Measurements from ENCODE around the gene PRMT2.
A peak's percentile ranks its signal among the peaks of the same experiment; 100 is the strongest.
"Not testable (repeated sequence)": the region's sequence is repeated elsewhere in the genome, so short reads cannot be mapped to it uniquely, and the experiment has no call there.

Gene PRMT2

GRCh38 chr21:46617267-46618051 is 18.0 kb upstream of the PRMT2 start:
- DNase-seq, result no peak
- no peak for ATAC-seq

DNA sequence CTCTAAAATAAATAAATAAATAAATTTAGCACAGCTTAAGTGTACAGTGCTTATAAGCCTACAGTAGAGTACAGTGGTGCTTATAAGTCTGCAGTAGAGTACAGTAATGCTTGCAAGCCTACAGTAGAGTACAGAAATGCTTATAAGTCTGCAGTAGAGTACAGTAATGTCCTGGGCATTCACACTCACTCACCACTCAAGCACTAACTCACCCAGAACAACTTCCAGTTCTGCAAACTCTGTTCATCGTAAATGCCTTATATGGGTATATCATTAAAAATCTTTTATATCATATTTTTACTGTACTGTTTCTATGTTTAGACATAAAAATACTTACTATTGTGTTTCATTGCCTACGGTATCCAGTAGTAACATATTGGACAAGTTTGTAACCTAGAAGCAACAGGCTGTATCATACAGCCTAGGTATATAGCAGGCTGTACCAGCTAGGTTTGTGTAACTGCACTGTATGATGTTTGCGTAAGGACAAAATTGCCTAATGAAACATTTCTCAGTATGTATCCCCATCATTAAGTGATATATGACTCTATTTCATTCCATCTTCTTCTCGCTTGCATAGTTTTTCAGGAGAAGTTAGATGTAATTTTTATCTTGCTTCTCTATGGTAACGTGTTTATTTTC is 16.6 kb upstream of the PRMT2 start:
- no peak for DNase-seq

DNA sequence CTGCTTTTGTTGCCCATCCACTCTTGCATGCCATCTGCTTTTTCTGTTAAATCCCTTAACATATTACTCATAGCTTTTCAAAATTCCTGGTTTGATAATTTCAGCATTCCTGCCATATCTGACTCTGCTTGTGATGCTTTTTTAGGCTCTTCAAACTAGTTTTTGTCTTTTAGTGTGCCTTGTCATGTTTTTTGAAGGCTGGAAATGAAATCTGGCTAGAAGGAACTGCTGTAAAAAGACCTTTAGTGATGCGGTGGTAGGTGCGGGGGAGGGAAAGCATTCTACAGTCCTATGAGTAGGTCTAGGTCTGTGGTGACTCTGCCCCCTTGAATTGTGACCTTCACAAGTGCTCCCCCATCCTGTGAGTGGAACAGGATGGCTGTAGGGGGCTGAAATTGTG is 15.6 kb upstream of the PRMT2 start:
- ATAC-seq (peak; percentile 42), DNase-seq (no peak)

More for the DNA sequence above, 16.6 kb upstream of the PRMT2 start:
- ATAC-seq, result no peak

- DNase-seq (no peak), ATAC-seq (no peak)
These were observed 14.6 kb upstream of the PRMT2 start for GRCh38 chr21:46620846-46621245.

DNA sequence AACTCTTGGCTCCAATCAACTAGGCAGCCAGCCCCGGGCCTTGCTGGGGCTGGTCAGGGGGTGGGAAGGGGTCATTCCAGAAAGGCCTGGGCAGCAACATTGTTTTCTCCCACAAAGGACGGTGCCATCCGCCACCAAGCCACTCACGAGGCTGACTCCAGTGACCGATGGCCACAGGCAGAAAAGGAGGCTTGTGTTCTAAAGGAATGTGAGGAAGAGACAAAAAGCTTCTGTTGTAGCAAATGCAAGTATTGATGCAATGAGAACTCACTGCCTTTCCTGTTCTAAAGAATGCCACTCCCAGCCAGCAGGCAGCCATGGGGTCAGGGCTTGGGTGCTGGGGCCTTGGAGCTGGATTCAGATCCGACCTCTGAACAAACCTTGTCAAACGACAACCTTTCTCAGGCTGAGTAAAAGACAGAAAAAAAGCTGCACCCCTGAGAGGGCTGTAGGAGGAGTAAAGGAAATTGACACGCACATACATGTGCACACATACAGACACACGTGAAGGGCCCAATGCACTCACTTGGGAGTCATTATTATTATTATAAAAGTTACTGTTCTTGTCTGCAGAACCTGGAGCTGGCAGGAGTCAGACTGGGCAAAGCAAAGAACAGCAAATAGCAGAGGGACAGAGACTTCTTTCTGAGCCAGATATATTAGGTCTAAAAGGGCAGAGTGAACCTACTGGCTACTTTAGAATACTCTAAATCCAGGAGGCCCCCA is 13.9 kb upstream of the PRMT2 start:
- DNase-seq, result no peak
- ATAC-seq, result no peak

DNA sequence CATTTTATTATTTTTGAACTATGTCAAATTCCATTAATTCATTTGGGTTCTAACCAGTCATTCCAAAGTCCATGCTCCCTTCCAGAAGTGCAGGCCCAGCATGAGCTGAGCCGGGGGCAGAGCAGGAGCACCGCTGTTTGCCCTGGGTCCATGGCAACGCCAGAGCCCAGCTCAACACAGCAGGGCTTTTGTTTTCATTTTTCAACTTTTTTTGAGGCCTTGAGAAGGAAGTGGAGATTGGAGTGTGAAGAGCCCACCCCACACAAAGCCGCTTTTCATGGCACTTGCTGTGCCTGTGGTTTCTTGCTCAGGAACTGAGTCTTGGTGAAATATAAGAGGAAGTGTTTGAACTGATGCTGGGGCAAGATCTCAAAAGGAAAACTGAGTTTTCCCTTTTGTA is 13.2 kb upstream of the PRMT2 start:
- DNase-seq, result no peak

GRCh38 chr21:46624050-46624449 is 11.4 kb upstream of the PRMT2 start:
- DNase-seq (no peak), ATAC-seq (no peak)

More for the DNA sequence above, 13.2 kb upstream of the PRMT2 start:
- ATAC-seq, result peak; percentile 50

- DNase-seq (no peak), ATAC-seq (no peak)
These were observed 9.7 kb upstream of the PRMT2 start for GRCh38 chr21:46625759-46626158.

GRCh38 chr21:46626536-46626935 is 8.9 kb upstream of the PRMT2 start:
- DNase-seq (no peak), ATAC-seq (no peak)

DNA sequence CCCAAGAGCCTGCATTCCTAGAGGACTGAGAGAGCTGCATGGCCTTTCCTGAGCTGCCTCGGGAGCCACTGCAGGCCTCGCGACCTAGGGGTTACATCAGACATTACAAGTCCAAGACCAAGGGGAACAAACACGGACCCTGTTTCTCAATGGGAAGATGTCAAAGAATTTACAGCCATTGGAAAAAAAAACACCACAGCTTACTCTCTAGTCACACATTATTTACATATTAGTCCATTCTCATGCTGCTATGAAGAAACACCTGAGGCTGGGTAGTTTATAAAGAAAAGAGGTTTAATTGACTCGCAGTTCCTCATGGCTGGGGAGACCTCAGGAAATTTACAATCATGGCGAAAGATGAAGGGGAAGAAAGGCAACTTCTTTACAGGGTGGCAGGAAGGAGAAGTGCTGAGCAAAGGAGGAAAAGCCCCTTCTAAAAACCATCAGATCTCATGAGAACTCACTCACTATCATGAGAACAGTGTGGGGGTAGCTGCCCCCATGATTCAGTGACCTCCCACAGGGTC is 8.4 kb upstream of the PRMT2 start:
- DNase-seq (no peak), ATAC-seq (no peak)

- ATAC-seq, result no peak
- DNase-seq, result no peak
These were observed 7.7 kb upstream of the PRMT2 start for GRCh38 chr21:46627726-46628125.

- ATAC-seq (no peak), DNase-seq (no peak)
These were observed 6.6 kb upstream of the PRMT2 start for GRCh38 chr21:46628868-46629267.

DNA sequence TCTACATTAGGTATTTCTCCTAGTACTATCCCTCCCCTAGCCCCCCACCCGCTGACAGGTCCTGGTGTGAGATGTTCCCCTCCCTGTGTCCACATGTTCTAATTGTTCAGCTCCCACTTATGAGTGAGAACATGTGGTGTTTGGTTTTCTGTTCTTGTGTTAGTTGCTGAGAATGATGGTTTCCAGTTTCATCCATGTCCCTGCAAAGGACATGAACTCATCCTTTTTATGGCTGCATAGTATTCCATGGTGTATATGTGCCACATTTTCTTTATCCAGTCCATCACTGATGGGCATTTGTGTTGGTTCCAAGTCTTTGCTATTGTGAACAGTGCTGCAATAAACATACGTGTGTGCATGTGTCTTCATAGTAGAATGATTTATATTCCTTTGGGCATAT is 4.6 kb upstream of the PRMT2 start:
- ATAC-seq, DNase-seq: not testable (repeated sequence)

- ATAC-seq, result no peak
- DNase-seq, result no peak
These were observed 1.9 kb upstream of the PRMT2 start for GRCh38 chr21:46633566-46633965.

GRCh38 chr21:46634427-46634826 is 1.0 kb upstream of the PRMT2 start:
- DNase-seq (peak; percentile 50), ATAC-seq (peak; percentile 9)

- no peak for DNase-seq
- ATAC-seq, result peak; percentile 16
These were observed 529 bp upstream of the PRMT2 start for GRCh38 chr21:46634966-46635323.

DNA sequence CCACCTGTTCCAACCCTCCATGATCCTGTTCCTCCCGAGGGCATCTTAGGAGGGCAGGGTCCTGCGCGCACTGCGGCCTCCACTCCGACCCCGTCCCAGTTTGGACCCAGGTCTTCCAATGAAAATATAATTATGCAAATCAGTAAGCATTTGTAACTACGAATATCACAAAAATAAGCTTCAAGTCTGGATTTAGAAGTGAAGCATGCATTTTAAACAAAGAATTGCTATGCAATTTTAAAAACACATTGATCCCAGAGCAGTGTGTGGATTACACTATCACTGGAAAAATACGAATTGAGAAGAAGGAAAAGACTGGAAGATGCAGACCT is 673 bp downstream of the PRMT2 start:
- ATAC-seq, result no peak
- DNase-seq, result no peak

- ATAC-seq (no peak), DNase-seq (no peak)
These were observed 1.2 kb downstream of the PRMT2 start for GRCh38 chr21:46636550-46637285.

DNA sequence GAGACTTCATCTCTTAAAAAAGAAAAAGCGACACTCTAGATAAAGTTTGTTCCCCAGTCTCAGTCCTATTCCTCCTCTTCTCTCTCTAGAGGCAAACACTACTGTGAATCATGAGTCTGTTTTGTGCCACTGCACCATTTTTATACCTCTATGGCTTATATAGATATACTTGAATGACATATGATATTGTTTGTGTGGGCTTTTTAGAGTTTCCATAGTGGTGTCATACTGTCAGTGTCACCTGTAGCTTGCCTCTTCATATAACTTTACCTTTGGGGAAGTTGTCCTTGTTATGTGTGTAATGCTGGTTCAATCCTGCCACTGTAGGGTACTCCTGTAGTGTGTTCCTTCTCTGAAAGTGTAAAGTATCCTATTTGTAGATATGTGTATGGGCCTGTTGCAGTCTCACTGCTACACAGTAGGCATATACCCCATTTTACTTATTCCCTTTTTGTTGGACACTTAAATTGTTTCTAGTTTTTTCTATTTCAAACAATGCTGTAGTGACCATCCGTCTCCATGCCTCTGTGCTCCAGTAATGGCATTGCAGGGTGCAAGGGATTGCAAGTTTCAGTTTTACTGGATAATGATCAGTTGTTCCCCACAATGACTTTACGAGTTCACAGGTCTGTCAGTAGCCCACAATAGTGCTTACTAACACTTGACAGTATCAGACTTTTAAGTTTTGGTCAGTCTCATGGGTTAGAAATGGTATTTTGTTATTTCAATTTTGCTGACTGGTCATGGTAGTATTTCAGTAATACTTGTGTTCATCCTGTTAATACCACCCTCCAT is 2.7 kb downstream of the PRMT2 start:
- ATAC-seq (peak; percentile 41), DNase-seq (no peak)

- no peak for ATAC-seq
- no peak for DNase-seq
These were observed 4.3 kb downstream of the PRMT2 start for GRCh38 chr21:46639489-46640386.

- DNase-seq, result no peak
- ATAC-seq, result no peak
These were observed 6.2 kb downstream of the PRMT2 start for GRCh38 chr21:46641656-46642055.

Measured in stimulated activated naive CD8-positive, alpha-beta T cell treated with anti-CD3 and anti-CD28 coated beads, Interleukin-15, Interleukin-2, amounts not matched to agents 100 U/mL and 50 U/mL, for 24 hours (primary cell).